ENCODE measurements around the gene PDZD7. TPM values are rescaled to one million over a fixed set of nuclear protein-coding genes. Genes with fewer than 3 reads are reported as not detected.

The PDZD7 gene
- polyA plus RNA-seq, 1 of the 3 experiments (the other 2 are of a cell fraction), result 1.9 TPM

DNA sequence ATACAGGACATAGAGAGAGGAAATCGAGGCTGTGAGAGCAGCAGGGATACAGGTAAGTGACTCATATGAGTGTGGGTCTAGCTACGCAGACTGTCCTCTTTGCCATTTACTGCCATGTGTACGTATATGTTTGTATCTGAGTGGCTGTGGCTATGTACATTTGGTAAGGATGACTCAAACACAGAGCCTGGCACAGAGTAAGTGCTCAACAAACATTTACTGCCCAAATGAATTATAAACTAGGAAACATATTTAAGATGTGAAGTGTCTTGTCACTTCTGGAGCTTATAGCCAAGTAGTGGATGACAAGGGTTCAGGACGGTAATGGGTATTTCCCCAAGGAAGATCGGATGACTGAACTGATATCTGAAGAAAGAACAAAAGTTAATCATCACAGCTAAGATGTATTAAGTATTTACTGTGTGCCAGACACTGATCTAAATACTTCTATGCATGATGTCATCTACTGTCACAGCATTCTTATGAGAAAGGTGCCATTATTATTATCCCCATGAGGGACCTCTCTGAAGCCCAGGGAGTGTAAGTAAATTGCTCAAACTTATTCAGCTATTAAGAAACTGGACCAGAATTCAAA is 49.7 kb downstream of the PDZD7 start (continued):
- TF ChIP-seq, protein P1, sequence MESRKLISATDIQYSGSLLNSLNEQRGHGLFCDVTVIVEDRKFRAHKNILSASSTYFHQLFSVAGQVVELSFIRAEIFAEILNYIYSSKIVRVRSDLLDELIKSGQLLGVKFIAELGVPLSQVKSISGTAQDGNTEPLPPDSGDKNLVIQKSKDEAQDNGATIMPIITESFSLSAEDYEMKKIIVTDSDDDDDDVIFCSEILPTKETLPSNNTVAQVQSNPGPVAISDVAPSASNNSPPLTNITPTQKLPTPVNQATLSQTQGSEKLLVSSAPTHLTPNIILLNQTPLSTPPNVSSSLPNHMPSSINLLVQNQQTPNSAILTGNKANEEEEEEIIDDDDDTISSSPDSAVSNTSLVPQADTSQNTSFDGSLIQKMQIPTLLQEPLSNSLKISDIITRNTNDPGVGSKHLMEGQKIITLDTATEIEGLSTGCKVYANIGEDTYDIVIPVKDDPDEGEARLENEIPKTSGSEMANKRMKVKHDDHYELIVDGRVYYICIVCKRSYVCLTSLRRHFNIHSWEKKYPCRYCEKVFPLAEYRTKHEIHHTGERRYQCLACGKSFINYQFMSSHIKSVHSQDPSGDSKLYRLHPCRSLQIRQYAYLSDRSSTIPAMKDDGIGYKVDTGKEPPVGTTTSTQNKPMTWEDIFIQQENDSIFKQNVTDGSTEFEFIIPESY (IDR thresholded peaks at IDR 0.05; ENCODE audit: borderline replicate concordance, low read depth), result no peak

DNA sequence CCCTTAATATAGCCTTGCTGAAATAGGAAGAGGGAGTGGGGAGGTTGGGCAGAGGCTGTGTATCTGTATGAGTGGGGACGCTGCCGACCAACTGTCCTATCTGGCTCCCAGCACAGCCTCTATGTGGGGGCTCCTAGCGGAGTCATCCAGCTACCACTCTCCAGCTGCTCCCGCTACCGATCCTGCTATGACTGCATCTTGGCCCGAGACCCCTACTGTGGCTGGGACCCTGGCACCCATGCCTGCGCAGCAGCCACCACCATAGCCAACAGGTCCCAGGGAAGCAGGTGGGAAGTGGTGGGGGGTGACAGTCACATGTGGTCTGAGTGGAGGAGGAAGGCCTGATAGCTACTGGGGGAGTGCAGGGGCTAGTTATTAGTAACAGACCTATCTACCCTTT is 50.2 kb downstream of the PDZD7 start:
- Histone ChIP-seq H3K36me3 (replicated peaks in 1 of 2; ENCODE audit: control insufficient read depth in 1 of 2, insufficient read depth in 2 of 2, low read length in 1 of 2) (peaks cover 3 to 34% of the 10 kb centered on the region in 2 experiments), H3K4me2 (no peak overlapping the region), H4K20me1 (ENCODE audit: insufficient read depth) (no peaks in the 10 kb centered on the region), H3K27ac (ENCODE audit: low read depth in 2 of 2, low read length in 1 of 2) (no peak overlapping the region), H3K27me3 (ENCODE audit: insufficient read depth) (no peaks in the 10 kb centered on the region), H3K9me2 (no peaks in the 10 kb centered on the region), H3K79me2 (ENCODE audit: insufficient read depth) (0 out of 2 replicates have a peak, but pooled peaks cover 4% of the 10 kb centered on the region), H2AFZ (ENCODE audit: low read depth) (no peak overlapping the region), H3K4me1 (ENCODE audit: control insufficient read depth in 1 of 2, insufficient read depth in 2 of 2, low read depth in 1 of 2, low read length in 1 of 2) (peaks cover 0 to 5% of the 10 kb centered on the region in 2 experiments; a peak in 1 of 4 replicates), H3K9ac (no peak overlapping the region), H3K9me3 (no peaks in the 10 kb centered on the region), H3F3A (replicated peaks; ENCODE audit: insufficient read depth) (no peaks in the 10 kb centered on the region), H3K4me3 (ENCODE audit: low read depth in 2 of 2, low read length in 1 of 2) (no peak overlapping the region)
- TF ChIP-seq, protein P2, sequence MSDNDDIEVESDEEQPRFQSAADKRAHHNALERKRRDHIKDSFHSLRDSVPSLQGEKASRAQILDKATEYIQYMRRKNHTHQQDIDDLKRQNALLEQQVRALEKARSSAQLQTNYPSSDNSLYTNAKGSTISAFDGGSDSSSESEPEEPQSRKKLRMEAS (IDR thresholded peaks at IDR 0.05; ENCODE audit: low read depth), result no peak
- no peak for TF ChIP-seq YY1 (IDR thresholded peaks at IDR 0.05; ENCODE audit: low read depth)
- CTCF ChIA-PET, result interaction anchor here (1.2 to 1.7 kb wide), 2 partner anchors 14 to 17 kb away, joined by 4 to 5 read pairs; no protein-coding TSS in a partner anchor
- WGBS (ENCODE audit: low lambda C conversion rate), result 90% methylated on average over 2 of the region's 7 CpGs
- DNase-seq, result no peak
- POLR2A ChIA-PET, result interaction anchor here (1.4 kb wide), 1 partner anchor 9 kb away, joined by 3 read pairs; no protein-coding TSS in a partner anchor

DNA sequence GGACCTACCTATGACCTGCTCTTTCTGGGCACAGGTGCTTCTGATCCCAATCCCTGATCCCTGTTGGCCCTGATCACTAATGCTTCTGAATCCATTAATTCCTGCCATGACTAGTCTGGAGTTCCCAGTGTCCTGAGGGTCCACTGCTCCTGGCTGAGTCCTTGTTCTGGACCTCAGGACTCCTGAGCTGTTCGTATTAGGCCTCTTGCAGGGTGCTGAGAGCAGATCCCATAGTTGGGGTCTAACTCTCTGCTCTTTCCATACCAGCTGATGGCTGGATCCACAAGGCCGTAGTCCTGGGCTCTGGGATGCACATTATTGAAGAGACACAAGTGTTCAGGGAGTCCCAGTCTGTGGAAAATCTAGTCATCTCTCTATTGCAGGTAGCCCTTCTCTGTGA is 50.6 kb downstream of the PDZD7 start:
- ChIA-PET POLR2A (interaction anchor here (1.4 kb wide), 1 partner anchor 8 kb away, joined by 3 read pairs; no protein-coding TSS in a partner anchor), CTCF (interaction anchor here (1.7 kb wide), 1 partner anchor 17 kb away, joined by 5 read pairs; no protein-coding TSS in a partner anchor)
- TF ChIP-seq FOSL2 (IDR thresholded peaks at IDR 0.05; ENCODE audit: borderline replicate concordance, low read depth) (no peak), FOXM1 (IDR thresholded peaks at IDR 0.05; ENCODE audit: low read depth) (no peak), ELF1 (IDR thresholded peaks at IDR 0.05) (no peak), MEF2A (IDR thresholded peaks at IDR 0.05; ENCODE audit: borderline replicate concordance, low read depth) (no peak), JUND (IDR thresholded peaks at IDR 0.05) (no peak), TEAD4 (IDR thresholded peaks at IDR 0.05; ENCODE audit: borderline replicate concordance, insufficient read depth) (no peak), POLR2AphosphoS5 (IDR thresholded peaks at IDR 0.05; ENCODE audit: low read depth, low read length) (no peak), YY1 (IDR thresholded peaks at IDR 0.05; ENCODE audit: low read depth) (no peak), TAF1 (IDR thresholded peaks at IDR 0.05; ENCODE audit: borderline replicate concordance, low read depth, low read length) (no peak), NRF1 (IDR thresholded peaks at IDR 0.05; ENCODE audit: low read depth, low read length) (no peak)
- TF ChIP-seq, protein P2 (IDR thresholded peaks at IDR 0.05; ENCODE audit: low read depth), result no peak
- TF ChIP-seq, protein P1 (IDR thresholded peaks at IDR 0.05; ENCODE audit: borderline replicate concordance, low read depth), result no peak
- TF ChIP-seq, protein P3, sequence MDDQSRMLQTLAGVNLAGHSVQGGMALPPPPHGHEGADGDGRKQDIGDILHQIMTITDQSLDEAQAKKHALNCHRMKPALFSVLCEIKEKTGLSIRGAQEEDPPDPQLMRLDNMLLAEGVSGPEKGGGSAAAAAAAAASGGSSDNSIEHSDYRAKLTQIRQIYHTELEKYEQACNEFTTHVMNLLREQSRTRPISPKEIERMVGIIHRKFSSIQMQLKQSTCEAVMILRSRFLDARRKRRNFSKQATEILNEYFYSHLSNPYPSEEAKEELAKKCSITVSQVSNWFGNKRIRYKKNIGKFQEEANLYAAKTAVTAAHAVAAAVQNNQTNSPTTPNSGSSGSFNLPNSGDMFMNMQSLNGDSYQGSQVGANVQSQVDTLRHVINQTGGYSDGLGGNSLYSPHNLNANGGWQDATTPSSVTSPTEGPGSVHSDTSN (IDR thresholded peaks at IDR 0.05), result no peak
- TF ChIP-seq, protein P4, sequence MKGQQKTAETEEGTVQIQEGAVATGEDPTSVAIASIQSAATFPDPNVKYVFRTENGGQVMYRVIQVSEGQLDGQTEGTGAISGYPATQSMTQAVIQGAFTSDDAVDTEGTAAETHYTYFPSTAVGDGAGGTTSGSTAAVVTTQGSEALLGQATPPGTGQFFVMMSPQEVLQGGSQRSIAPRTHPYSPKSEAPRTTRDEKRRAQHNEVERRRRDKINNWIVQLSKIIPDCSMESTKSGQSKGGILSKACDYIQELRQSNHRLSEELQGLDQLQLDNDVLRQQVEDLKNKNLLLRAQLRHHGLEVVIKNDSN (IDR thresholded peaks at IDR 0.05; ENCODE audit: borderline replicate concordance, low read depth), result no peak
- TF ChIP-seq, protein P5, sequence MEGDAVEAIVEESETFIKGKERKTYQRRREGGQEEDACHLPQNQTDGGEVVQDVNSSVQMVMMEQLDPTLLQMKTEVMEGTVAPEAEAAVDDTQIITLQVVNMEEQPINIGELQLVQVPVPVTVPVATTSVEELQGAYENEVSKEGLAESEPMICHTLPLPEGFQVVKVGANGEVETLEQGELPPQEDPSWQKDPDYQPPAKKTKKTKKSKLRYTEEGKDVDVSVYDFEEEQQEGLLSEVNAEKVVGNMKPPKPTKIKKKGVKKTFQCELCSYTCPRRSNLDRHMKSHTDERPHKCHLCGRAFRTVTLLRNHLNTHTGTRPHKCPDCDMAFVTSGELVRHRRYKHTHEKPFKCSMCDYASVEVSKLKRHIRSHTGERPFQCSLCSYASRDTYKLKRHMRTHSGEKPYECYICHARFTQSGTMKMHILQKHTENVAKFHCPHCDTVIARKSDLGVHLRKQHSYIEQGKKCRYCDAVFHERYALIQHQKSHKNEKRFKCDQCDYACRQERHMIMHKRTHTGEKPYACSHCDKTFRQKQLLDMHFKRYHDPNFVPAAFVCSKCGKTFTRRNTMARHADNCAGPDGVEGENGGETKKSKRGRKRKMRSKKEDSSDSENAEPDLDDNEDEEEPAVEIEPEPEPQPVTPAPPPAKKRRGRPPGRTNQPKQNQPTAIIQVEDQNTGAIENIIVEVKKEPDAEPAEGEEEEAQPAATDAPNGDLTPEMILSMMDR (IDR thresholded peaks at IDR 0.05), result no peak
- no peak overlapping the region for H3K4me2 ChIP-seq
- H3K4me1 ChIP-seq (ENCODE audit: control insufficient read depth in 1 of 2, insufficient read depth in 2 of 2, low read depth in 1 of 2, low read length in 1 of 2), result peaks cover 0 to 2% of the 10 kb centered on the region in 2 experiments; a peak in 1 of 4 replicates
- H3K9me3 ChIP-seq, result no peaks in the 10 kb centered on the region
- no peaks in the 10 kb centered on the region for H3K9me2 ChIP-seq
- H3K9ac ChIP-seq, result no peak overlapping the region
- H3K27me3 ChIP-seq (ENCODE audit: insufficient read depth), result no peaks in the 10 kb centered on the region
- peaks cover 3 to 32% of the 10 kb centered on the region in 2 experiments for H3K36me3 ChIP-seq (replicated peaks in 1 of 2; ENCODE audit: control insufficient read depth in 1 of 2, insufficient read depth in 2 of 2, low read length in 1 of 2)
- no peak overlapping the region for H2AFZ ChIP-seq (ENCODE audit: low read depth)
- H3K79me2 ChIP-seq (ENCODE audit: insufficient read depth), result no peaks in the 10 kb centered on the region
- H3K27ac ChIP-seq (ENCODE audit: low read depth in 2 of 2, low read length in 1 of 2), result no peak overlapping the region
- no peaks in the 10 kb centered on the region for H4K20me1 ChIP-seq (ENCODE audit: insufficient read depth)
- no peak overlapping the region for H3K4me3 ChIP-seq (ENCODE audit: low read depth in 2 of 2, low read length in 1 of 2)
- 92% methylated on average over 2 of the region's 2 CpGs for WGBS (ENCODE audit: low lambda C conversion rate)
- H3F3A ChIP-seq (replicated peaks; ENCODE audit: insufficient read depth), result no peaks in the 10 kb centered on the region
- DNase-seq, result no peak
